CD4-positive, alpha-beta T cell (primary cell): ENCODE results near the gene SHKBP1. TPM values are rescaled to one million over a fixed set of nuclear protein-coding genes. Genes with fewer than 3 reads are reported as not detected.

ENCODE experiments used
- ATAC-seq: fragments of 200-7000 bp; cut with Tn5 transposase; one replicate; pipeline ENCODE4 v1.10.0; 2022; ENCODE audit warnings: mild to moderate bottlenecking; ENCODE audit not compliant: poor library complexity
- CTCF ChIA-PET: fragments of 350-600 bp; sonication (Branson Sonifier 250); formaldehyde crosslinking; loops from one replicate; lab custom pipeline; 2021; ENCODE audit warnings: antibody characterized with exemption, inconsistent platforms; lab: Charles Lee
- POLR2A ChIA-PET: fragments of 350-600 bp; sonication (Branson Sonifier 250); formaldehyde crosslinking; loops from one replicate; lab custom pipeline; 2021; ENCODE audit warnings: antibody characterized with exemption, inconsistent platforms; lab: Charles Lee
- DNase-seq, 14 experiments: peaks; one replicate each; pipeline ENCODE4 v3.0.0-alpha.2; 2013 to 2020; ENCODE audit warnings: mixed read lengths in 2 of 14
- H3K27ac ChIP-seq, 2 donors: one replicate each; pipeline versions ENCODE4 v1.5.1 to v1.7.0; 2013; ENCODE audit warnings: low read length in 2 of 2, low read depth in 1 of 2, mild to moderate bottlenecking in 1 of 2
- H3K27me3 ChIP-seq, 2 experiments: 1 replicate in 1 of 2; 2 replicates in 1 of 2; pipeline versions ENCODE4 v1.6.1 to v1.7.0; 2013; ENCODE audit warnings: low read length in 2 of 2, control low read depth in 1 of 2, mild to moderate bottlenecking in 1 of 2, moderate library complexity in 1 of 2; ENCODE audit not compliant: insufficient read depth in 2 of 2, control insufficient read depth in 1 of 2
- H3K36me3 ChIP-seq: one replicate; pipeline ENCODE4 v1.6.1; 2013; ENCODE audit warnings: low read length, control low read depth; ENCODE audit not compliant: insufficient read depth
- H3K4me1 ChIP-seq: one replicate; pipeline ENCODE4 v1.6.1; 2013; ENCODE audit warnings: low read length, control low read depth; ENCODE audit not compliant: insufficient read depth
- H3K4me3 ChIP-seq: one replicate; pipeline ENCODE4 v1.5.1; 2013; ENCODE audit warnings: mild to moderate bottlenecking, low read length, moderate library complexity
- H3K9me3 ChIP-seq, 2 experiments: 1 replicate in 1 of 2; 2 replicates in 1 of 2; pipeline versions ENCODE4 v1.6.1 to v1.7.0; 2013; ENCODE audit warnings: low read length in 2 of 2, mild to moderate bottlenecking in 2 of 2, control low read depth in 1 of 2, moderate library complexity in 1 of 2; ENCODE audit not compliant: control insufficient read depth in 1 of 2, insufficient read depth in 1 of 2
- H3K27ac Mint-ChIP-seq: one replicate; pipeline ENCODE4 v1.8.0; 2020; ENCODE audit warnings: mixed read lengths
- H3K27me3 Mint-ChIP-seq: one replicate; pipeline ENCODE4 v1.8.0; 2021; ENCODE audit warnings: mixed read lengths
- H3K36me3 Mint-ChIP-seq: one replicate; pipeline ENCODE4 v1.8.0; 2021; ENCODE audit warnings: low read depth, mixed read lengths
- H3K4me1 Mint-ChIP-seq: one replicate; pipeline ENCODE4 v1.8.0; 2021; ENCODE audit warnings: low read depth, mixed read lengths
- H3K4me3 Mint-ChIP-seq: one replicate; pipeline ENCODE4 v1.8.0; 2020; ENCODE audit warnings: mild to moderate bottlenecking, mixed read lengths
- H3K9me3 Mint-ChIP-seq: one replicate; pipeline ENCODE4 v1.8.0; 2020; ENCODE audit warnings: mixed read lengths
- CTCF ChIP-seq: fragments of 200-600 bp; IDR thresholded peaks from one replicate; pipeline ENCODE4 v1.8.0; 2022; ENCODE audit warnings: antibody characterized with exemption, mild to moderate bottlenecking
- intact Hi-C, 2 experiments: fragments of 100-400 bp; cut with DNase I in 1 of 2; cut with micrococcal nuclease in 1 of 2; formaldehyde crosslinking; loops; one replicate each; pipeline versions ENCODE4 v1.15.1 to v1.9.0; 2023 to 2025; cut with DNase I, micrococcal nuclease
- total RNA-seq, 174 experiments: library from RNA in 2 of 174; stranded (reverse) in 2 of 174; gene quantifications; one replicate each; pipeline ENCODE4 v1.2.3 and lab custom pipeline; 2021 to 2026

Gene SHKBP1
- total RNA-seq, 2 experiments from 2014 or later = 82.5 to 92.9 TPM

DNA sequence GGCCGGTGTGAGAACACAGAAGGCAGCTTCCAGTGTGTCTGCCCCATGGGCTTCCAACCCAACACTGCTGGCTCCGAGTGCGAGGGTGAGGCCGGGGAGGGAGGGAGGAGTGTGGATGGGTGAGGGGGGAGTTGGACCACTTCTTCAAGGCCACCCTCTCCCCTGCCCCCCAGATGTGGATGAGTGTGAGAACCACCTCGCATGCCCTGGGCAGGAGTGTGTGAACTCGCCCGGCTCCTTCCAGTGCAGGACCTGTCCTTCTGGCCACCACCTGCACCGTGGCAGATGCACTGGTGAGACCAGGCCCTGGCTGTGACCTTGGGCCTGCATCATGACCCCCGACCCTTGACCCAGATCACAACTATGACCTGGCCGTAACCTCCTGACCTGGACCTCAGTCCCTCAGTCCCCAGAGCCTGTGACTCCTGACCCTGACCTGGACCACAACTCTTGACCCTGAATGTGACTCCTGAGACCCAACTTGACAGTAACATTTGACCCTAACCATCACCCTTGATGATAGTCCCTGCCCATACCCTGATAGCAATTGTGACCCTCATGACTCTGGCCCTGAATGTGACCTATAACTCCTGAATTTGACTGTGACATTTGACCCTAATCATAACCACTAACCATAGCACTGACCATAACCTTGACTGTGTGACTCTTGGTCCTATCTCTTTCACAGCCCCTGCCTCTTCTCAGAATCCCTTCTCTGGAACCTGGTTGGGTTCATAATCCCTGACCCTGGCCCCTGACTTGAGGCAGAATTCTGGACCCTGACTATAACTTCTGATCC, 35.4 kb downstream of the SHKBP1 start:
- CTCF ChIA-PET = no interaction called here
- peak overlapping the region; percentile 95 for H3K27ac Mint-ChIP-seq

GRCh38 chr19:40612831-40613689, 36.4 kb downstream of the SHKBP1 start:
- CTCF ChIA-PET = interaction anchor here (1.1 to 1.5 kb wide), 2 partner anchors 22 to 64 kb away, joined by 4 to 7 read pairs; no protein-coding TSS in a partner anchor
- DNase-seq (peak; percentile 49 to 85 (median 62)), ATAC-seq (no peak)
- Mint-ChIP-seq H3K27me3 (no peaks in the 10 kb centered on the region), H3K9me3 (no peaks in the 10 kb centered on the region), H3K4me1 (peaks cover 65% of the 10 kb centered on the region), H3K36me3 (peaks cover 25% of the 10 kb centered on the region), H3K4me3 (peak overlapping the region; percentile 93), H3K27ac (peak overlapping the region; percentile 95)
- H3K27ac ChIP-seq = peak overlapping the region; percentile 62 to 70
- intact Hi-C loops = loop anchor here in 1 of 2 experiments (5.0 kb wide), 2 partner anchors 189 to 191 kb away; no protein-coding TSS in a partner anchor
- peaks cover 0 to 6% of the 10 kb centered on the region in 2 experiments for H3K9me3 ChIP-seq
- POLR2A ChIA-PET = interaction anchor here (0.9 to 4.6 kb wide), 3 partner anchors 9 to 17 kb away, joined by 3 to 51 read pairs (median 4); no protein-coding TSS in a partner anchor
- no peaks in the 10 kb centered on the region for H3K27me3 ChIP-seq
- peak overlapping the region; percentile 82 for H3K4me3 ChIP-seq
- no peak for TF ChIP-seq CTCF
- peaks cover 81% of the 10 kb centered on the region for H3K4me1 ChIP-seq
- no peaks in the 10 kb centered on the region for H3K36me3 ChIP-seq

More for the DNA sequence above, 35.4 kb downstream of the SHKBP1 start:
- DNase-seq (peak in 1 of 14 experiments; percentile 48), ATAC-seq (no peak)
- Histone ChIP-seq H3K4me1 (peaks cover 90% of the 10 kb centered on the region), H3K27ac (peak overlapping the region; percentile 58 to 66), H3K4me3 (peak overlapping the region; percentile 61), H3K9me3 (peaks cover 0 to 6% of the 10 kb centered on the region in 2 experiments), H3K36me3 (no peaks in the 10 kb centered on the region), H3K27me3 (no peaks in the 10 kb centered on the region)
- Mint-ChIP-seq H3K4me3 (peak overlapping the region; percentile 93), H3K36me3 (peaks cover 22% of the 10 kb centered on the region), H3K4me1 (peaks cover 74% of the 10 kb centered on the region), H3K27me3 (no peaks in the 10 kb centered on the region), H3K9me3 (no peaks in the 10 kb centered on the region)
- intact Hi-C loops = loop anchor here in 1 of 2 experiments (5.0 kb wide), 2 partner anchors 190 kb away; no protein-coding TSS in a partner anchor
- POLR2A ChIA-PET = interaction anchor here (4.6 kb wide), 1 partner anchor 8 kb away, joined by 51 read pairs; no protein-coding TSS in a partner anchor
- TF ChIP-seq CTCF = no peak
